ENCODE results near the gene FAM83B.
"Not testable (repeated sequence)": the region's sequence is repeated elsewhere in the genome, so short reads cannot be mapped to it uniquely, and the experiment has no call there.

Gene FAM83B

GRCh38 chr6:54861905-54862616 lies 15.5 kb downstream of the FAM83B start:
- DNase-seq (ENCODE audit: low read depth in 4 of 4, low spot score in 1 of 4), result no peak

- no peak for DNase-seq (ENCODE audit: low read depth in 4 of 4, low spot score in 1 of 4)
Measured at GRCh38 chr6:54864272-54864671, 17.7 kb downstream of the FAM83B start.

- DNase-seq (ENCODE audit: low read depth in 4 of 4, low spot score in 1 of 4), result no peak
Measured at GRCh38 chr6:54865091-54865631, 18.6 kb downstream of the FAM83B start.

DNA sequence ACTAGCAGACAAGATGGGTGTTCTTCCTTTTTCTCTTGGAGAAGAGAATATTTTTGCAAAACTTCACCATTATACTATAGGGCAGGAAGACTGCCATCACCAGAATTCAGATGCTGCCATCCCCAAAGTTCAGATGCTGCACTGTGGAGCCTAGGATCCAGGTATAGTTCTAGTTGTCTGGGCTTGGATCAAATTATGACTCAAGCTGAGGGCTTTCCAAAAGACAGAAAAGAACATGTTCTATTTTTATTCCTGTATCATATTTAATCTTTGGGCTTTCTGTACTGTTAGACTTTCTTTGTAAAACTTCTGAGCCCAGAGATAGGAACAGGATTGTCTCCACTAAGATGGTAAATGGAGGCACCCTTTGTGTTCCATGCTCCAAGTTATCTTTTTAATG lies 22.0 kb downstream of the FAM83B start:
- no peak for DNase-seq (ENCODE audit: low read depth in 4 of 4, low spot score in 1 of 4)

GRCh38 chr6:54873599-54873998 lies 27.0 kb downstream of the FAM83B start:
- no peak for DNase-seq (ENCODE audit: low read depth in 4 of 4, low spot score in 1 of 4)

DNA sequence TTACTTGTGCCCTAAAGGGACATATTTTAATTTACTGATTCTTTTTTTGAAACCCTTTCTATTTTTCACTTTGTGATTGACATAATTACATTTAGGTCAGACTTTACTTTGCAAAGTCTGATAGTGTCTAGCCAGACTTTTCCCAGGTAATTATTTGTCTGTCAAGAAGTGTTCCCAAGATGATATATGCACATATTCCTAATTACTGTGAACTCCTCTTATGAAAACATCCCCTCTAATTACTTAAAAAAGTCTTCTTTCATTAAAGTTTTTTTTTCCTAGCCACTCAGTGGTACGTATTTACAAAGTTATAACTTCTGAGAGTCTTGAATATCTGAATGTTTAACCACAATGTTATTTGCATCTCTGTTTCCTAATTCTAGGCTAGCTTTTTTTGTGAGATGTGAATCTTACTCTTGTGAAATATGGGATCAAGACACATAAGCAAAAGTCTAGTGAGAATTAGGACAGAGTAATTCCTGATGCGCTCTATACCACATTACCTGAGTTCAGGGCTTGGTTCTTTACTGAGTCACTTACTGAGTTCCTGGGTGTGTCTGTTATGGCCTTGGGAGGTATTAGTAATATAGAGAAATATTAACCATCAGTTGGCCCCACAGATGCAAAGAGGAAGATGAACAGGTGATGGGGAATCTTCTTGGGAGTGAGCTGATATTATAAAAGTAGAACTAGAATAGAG lies 27.9 kb downstream of the FAM83B start:
- DNase-seq (ENCODE audit: low read depth in 4 of 4, low spot score in 1 of 4), result no peak

DNA sequence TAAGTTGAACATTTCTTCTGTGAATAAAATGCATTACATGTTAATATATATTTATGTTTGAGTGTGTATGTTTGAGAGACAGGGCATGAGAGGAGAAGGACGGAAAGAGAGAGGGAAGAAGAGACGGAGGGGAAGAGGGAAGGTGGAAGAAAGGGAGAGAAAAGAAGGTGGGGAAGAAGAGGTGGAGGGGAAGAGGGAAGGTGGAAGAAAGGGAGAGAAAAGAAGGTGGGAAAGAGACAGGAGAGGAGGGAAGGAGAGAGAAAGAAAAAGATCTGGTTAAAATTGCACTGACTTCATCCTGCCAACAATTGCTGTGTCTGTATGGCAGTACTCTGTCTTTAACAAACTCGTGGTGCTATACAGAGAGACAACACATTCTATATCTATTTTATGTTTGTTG lies 29.0 kb downstream of the FAM83B start:
- DNase-seq (ENCODE audit: low read depth in 4 of 4, low spot score in 1 of 4), result no peak

- DNase-seq (ENCODE audit: low read depth in 4 of 4, low spot score in 1 of 4), result no peak
Measured at GRCh38 chr6:54876365-54876764, 29.8 kb downstream of the FAM83B start.

DNA sequence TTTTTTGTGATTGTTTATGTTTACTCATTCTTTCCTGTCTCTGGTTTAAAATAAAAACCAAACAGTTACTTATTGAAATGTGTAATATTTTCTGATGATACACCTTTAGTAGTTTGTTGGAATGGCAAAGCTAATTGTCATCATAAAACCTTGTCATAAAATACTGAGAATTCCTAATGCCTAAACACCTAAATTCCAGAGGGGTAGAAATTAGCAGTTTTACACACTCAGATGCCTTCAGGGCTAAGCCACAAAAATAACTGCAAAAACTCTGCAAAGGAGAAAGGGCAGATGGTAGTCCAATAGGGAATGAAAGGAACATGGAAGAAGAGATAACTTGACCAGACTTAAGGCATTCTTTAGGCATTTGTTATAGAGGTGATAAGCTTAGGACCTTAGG lies 30.3 kb downstream of the FAM83B start:
- DNase-seq (ENCODE audit: low read depth in 4 of 4, low spot score in 1 of 4), result no peak

DNA sequence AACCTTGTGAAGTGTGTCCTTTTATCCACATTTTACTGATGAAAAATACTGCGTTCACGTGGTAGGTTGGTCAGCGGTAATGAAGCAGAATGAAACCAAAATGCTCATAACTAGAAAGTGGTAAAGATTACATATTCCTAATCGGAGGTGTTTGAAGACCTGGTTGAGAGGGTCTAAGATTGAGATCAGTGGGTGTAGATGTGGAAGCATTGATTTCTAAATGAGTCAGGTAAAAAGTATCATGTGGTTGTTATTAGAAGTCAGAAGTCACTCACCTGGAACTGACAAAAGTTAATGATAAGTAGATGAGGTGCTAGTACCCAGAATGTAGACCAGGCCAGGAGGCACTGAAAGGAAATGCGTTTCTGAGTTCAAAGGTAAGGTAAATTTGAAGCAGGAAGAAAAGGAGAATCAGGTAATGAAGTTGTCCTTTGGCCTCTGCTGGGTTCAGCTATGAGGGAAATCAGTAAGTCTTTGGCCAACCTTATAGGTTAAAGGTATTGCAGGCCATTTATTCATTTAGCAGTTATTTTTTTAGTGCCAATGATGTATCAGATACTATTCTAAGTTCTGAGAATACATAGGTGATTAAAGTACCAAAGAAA lies 31.2 kb downstream of the FAM83B start:
- no peak for DNase-seq (ENCODE audit: low read depth in 4 of 4, low spot score in 1 of 4)

GRCh38 chr6:54878718-54879117 lies 32.1 kb downstream of the FAM83B start:
- no peak for DNase-seq (ENCODE audit: low read depth in 4 of 4, low spot score in 1 of 4)

DNA sequence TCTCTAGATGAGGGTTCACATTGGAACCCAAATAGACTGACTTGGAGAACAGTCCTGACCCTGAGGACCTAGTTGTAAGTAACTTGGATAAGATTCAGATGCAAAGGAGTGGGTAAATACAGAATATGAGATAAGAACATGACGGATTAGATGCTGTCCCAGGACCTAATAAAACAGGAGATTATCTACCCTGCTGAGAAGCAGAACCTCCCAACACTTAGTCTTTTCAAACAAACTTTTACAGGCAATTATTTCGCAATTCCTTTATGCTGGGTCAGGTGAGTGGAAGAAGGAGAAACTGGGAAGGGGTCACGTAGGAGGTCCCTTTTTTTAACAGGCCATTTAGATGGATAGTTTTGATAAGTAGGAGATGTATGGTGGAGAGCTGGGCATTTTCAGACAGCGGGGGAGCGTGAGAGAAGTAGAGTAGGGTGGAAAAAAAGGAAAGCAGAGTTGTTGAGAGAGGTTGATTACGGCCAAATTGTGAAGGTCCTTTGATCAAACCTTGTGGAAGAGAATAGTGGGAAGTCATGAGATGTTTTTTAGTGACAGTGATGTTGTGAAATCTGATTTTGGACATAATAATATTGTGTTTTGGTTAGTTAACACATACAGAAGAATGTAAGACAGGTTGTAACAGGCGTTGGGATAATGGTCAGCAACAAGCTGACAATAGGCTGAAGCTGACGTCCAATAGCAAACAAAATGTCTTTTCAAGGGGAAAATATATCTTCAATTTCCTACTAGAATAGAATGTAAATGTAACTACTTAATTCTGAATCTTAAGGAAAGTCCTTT lies 32.8 kb downstream of the FAM83B start:
- no peak for DNase-seq (ENCODE audit: low read depth in 4 of 4, low spot score in 1 of 4)

- no peak for DNase-seq (ENCODE audit: low read depth in 4 of 4, low spot score in 1 of 4)
Measured at GRCh38 chr6:54881067-54881730, 34.6 kb downstream of the FAM83B start.

GRCh38 chr6:54881891-54882290 lies 35.3 kb downstream of the FAM83B start:
- DNase-seq (ENCODE audit: low read depth in 4 of 4, low spot score in 1 of 4), result not testable (repeated sequence)

GRCh38 chr6:54886932-54887584 lies 40.5 kb downstream of the FAM83B start:
- DNase-seq (ENCODE audit: low read depth in 4 of 4, low spot score in 1 of 4), result no peak

DNA sequence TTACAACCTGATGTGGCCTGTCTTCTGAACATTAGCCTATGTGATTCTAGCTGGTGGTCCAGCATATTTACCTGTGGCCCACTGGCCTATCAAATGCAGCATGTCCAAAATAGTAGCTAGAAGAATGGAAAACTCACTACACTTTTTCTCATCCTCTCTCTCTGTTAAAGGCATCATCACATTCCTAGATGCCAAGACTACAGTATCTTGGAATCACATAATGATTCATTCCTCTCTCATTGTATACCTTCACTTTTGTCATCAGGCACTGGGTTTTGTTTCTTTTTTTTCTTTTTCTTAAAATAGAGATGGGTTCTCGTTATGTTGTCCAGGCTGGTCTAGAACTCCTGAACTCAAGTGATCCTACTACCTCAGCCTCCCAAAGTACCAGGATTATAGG lies 45.0 kb downstream of the FAM83B start:
- DNase-seq (ENCODE audit: low read depth in 4 of 4, low spot score in 1 of 4), result no peak

DNA sequence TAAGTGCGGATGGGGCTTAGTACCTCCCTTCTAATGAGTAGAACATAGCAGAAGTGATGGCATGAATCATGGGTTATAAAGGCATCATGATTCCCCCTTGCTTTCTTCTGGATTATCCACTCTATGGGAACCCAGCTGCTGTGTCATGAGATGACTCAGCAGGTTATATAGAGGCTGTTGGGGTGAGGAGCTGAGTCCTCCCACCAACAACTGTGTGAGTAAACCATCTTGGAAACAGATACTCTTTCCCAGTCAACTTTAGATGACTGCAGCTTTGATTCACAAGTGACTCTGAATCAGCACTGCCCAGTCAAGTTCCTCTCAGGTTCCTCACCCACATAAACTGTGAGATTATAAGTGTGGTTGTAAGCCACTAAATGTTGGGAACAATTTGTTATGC lies 46.3 kb downstream of the FAM83B start:
- DNase-seq (ENCODE audit: low read depth in 4 of 4, low spot score in 1 of 4), result no peak

GRCh38 chr6:54893818-54894217 lies 47.2 kb downstream of the FAM83B start:
- no peak for DNase-seq (ENCODE audit: low read depth in 4 of 4, low spot score in 1 of 4)

DNA sequence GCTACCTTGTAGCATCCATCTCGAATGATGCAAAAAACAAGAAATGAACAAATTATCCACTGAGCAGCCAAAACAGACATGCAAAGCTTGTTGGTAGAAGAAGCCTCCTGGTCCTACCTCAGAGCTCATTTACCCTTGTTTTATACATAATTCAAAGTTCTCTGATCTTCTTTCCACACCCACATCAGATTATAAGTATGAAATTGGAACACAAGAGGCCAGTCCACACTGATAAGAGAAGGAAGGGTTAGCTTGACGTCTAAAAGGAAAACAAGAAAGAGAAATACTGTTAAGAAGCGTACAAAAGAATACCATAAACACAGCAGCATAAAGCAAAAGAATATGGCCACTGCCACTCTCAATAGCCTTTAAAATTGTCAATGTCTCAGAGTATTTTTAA lies 49.7 kb downstream of the FAM83B start:
- no peak for DNase-seq (ENCODE audit: low read depth in 4 of 4, low spot score in 1 of 4)

DNA sequence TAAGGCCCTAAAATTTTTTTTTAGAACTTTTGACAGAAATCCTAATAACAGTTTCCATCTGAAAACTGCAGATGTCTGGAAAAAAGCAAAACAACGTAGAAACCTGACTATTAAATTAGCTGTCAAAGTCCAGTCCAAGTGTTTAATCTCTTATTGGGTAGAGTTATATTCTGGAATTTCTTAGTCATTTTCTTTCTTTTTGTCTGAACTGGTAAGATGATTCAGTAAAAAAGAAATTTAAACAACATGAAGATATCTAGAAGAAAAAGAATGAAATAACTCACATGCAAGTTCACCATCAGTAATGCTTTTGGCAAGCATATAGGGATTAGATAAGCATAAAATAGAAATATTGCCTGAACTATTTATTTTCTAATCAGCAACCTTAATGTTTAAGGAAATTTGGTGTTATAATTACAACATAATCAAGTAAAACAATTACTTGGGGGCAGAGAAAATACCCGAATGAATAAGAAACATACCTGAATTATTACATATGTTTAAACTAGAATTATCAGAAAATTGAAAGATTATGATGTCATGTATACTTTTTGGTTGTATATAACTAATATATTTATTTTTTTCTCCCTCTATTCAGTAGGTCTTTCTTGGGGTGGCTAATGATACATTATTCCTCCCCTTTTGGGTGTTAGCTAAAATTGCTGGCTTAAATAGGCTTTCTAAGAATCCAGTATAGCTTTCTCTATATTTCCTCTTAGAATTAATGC lies 51.1 kb downstream of the FAM83B start:
- no peak for DNase-seq (ENCODE audit: low read depth in 4 of 4, low spot score in 1 of 4)

All from stimulated activated CD4-positive, alpha-beta T cell treated with anti-CD3 and anti-CD28 coated beads, Interleukin-1b, Interleukin-23, amount 100 ng/mL, for 24 hours (primary cell).